K562 (cell line): Measurements from ENCODE around the gene INPP5E. TPM values are rescaled to one million over a fixed set of nuclear protein-coding genes. Genes with fewer than 3 reads are reported as not detected.

Experiments used
- ARNT ChIP-seq, 2 experiments: fragments of 450-650 bp; IDR thresholded peaks; 2 replicates each; pipeline ENCODE4 v1.6.1; 2016; ENCODE audit warnings: mild to moderate bottlenecking in 1 of 2
- ATF1 ChIP-seq, 2 experiments: fragments of 450-650 bp in 1 of 2; IDR thresholded peaks; 2 replicates each; pipeline ENCODE4 v1.6.1; 2016; ENCODE audit warnings: missing compliant biosample characterization in 1 of 2, missing genetic modification characterization in 1 of 2
- BMI1 ChIP-seq: fragments of 150-350 bp; IDR thresholded peaks from 2 replicates; pipeline ENCODE4 v1.6.1; 2014; ENCODE audit warnings: low read length
- C11orf30 ChIP-seq: fragments of 450-650 bp; IDR thresholded peaks from 2 replicates; pipeline ENCODE4 v1.6.1; 2016; ENCODE audit warnings: low read depth, mild to moderate bottlenecking
- CCAR2 ChIP-seq: fragments of 200-400 bp; formaldehyde crosslinking; IDR thresholded peaks from 2 replicates; pipeline ENCODE4 v1.6.1; 2017; ENCODE audit warnings: mild to moderate bottlenecking, low read depth, low read length
- CHD1 ChIP-seq: fragments of 200-600 bp; sonication (generic); IDR thresholded peaks from one replicate; pipeline ENCODE4 v1.6.1; 2012; ENCODE audit warnings: mild to moderate bottlenecking, moderate library complexity, low read length, inconsistent platforms
- ETV1 ChIP-seq: fragments of 450-650 bp; conservative IDR thresholded peaks from 2 replicates; pipeline ENCODE4 v1.6.1; 2016; ENCODE audit warnings: missing genetic modification characterization, control low read depth, low read depth, missing compliant biosample characterization
- GATA2 ChIP-seq: sonication (generic); formaldehyde crosslinking; IDR thresholded peaks from 2 replicates; pipeline ENCODE4 v1.4.0; 2020; ENCODE audit warnings: mild to moderate bottlenecking, missing genetic modification reagents
- HDAC8 ChIP-seq: fragments of 450-650 bp; IDR thresholded peaks from 2 replicates; pipeline ENCODE4 v1.6.1; 2016; ENCODE audit warnings: mild to moderate bottlenecking, missing genetic modification characterization, moderate library complexity, missing compliant biosample characterization
- POU5F1 ChIP-seq: fragments of 150-350 bp; IDR thresholded peaks from 2 replicates; pipeline ENCODE4 v1.6.1; 2014; ENCODE audit warnings: borderline replicate concordance, low read length, low read depth, mild to moderate bottlenecking; ENCODE audit not compliant: partially characterized antibody
- PTRF ChIP-seq: fragments of 450-650 bp; IDR thresholded peaks from 2 replicates; pipeline ENCODE4 v1.6.1; 2016; ENCODE audit warnings: mild to moderate bottlenecking, missing genetic modification characterization, missing compliant biosample characterization
- TAF7 ChIP-seq: fragments of 450-650 bp; IDR thresholded peaks from 2 replicates; pipeline ENCODE4 v1.6.1; 2016; ENCODE audit warnings: missing genetic modification characterization, missing compliant biosample characterization
- TCF7L2 ChIP-seq: fragments of 150-350 bp; IDR thresholded peaks from 2 replicates; pipeline ENCODE4 v1.6.1; 2016; ENCODE audit warnings: low read depth, mild to moderate bottlenecking, low read length, moderate library complexity
- ZNF134 ChIP-seq: fragments of 250-450 bp; sonication (Bioruptor Pico); conservative IDR thresholded peaks from 2 replicates; pipeline ENCODE4 v1.4.0; 2020
- polyA plus RNA-seq, 8 experiments: library from polyadenylated mRNA; depleted of rRNA in 4 of 8; stranded (reverse) in 5 of 8; unstranded in 3 of 8; fragments of >200 nt; fragmentation: Nextera tagmentation in 2 of 8; fragmentation: Illumina TruSeq in 1 of 8; extraction: Ambion mirVana in 2 of 8; extraction: Trizol in 1 of 8; gene quantifications; 2 replicates each; pipeline versions ENCODE4 v1.2.1 to v1.2.3, GENCODE V29; 2011 to 2014; ENCODE audit warnings: inconsistent platforms in 1 of 8, missing spikeins in 1 of 8
- total RNA-seq, 7 experiments: library from RNA; depleted of rRNA in 6 of 7; stranded (reverse); fragments of >200 nt in 6 of 7; fragmentation: Illumina TruSeq in 2 of 7; extraction: Trizol in 2 of 7; gene quantifications; 2 replicates each; pipeline versions ENCODE4 v1.2.1 to v1.2.3, GENCODE V29; 2011 to 2021; ENCODE audit warnings: low replicate concordance in 1 of 7
- TF ChIP-seq, protein P1 (sequence below): sonication (generic); formaldehyde crosslinking; IDR thresholded peaks from 2 replicates; pipeline ENCODE4 v1.8.1; 2023; ENCODE audit warnings: mild to moderate bottlenecking, missing genetic modification reagents
- TF ChIP-seq, protein P2 (sequence below), 2 experiments: fragments of 450-650 bp; IDR thresholded peaks; 2 replicates each; pipeline ENCODE4 v1.6.1; 2018; ENCODE audit warnings: mild to moderate bottlenecking in 2 of 2, low read depth in 1 of 2; ENCODE audit not compliant: partially characterized antibody in 2 of 2
- TF ChIP-seq, protein P3 (sequence below): fragments of 250-450 bp; sonication (Bioruptor Pico); IDR thresholded peaks from 2 replicates; pipeline ENCODE4 v1.8.0; 2022; ENCODE audit warnings: moderate library complexity, mild to moderate bottlenecking, inconsistent platforms
- TF ChIP-seq, protein P4 (sequence below): sonication (generic); IDR thresholded peaks from 2 replicates; pipeline ENCODE4 v1.6.1; 2016

The INPP5E gene
- total and polyA plus RNA-seq, 9 of the 15 experiments (the other 6 are each of a cell fraction or from before 2014, with no cell fraction given) = 0.38 to 17.4 (median 4.9) TPM

- TF ChIP-seq, protein P1, sequence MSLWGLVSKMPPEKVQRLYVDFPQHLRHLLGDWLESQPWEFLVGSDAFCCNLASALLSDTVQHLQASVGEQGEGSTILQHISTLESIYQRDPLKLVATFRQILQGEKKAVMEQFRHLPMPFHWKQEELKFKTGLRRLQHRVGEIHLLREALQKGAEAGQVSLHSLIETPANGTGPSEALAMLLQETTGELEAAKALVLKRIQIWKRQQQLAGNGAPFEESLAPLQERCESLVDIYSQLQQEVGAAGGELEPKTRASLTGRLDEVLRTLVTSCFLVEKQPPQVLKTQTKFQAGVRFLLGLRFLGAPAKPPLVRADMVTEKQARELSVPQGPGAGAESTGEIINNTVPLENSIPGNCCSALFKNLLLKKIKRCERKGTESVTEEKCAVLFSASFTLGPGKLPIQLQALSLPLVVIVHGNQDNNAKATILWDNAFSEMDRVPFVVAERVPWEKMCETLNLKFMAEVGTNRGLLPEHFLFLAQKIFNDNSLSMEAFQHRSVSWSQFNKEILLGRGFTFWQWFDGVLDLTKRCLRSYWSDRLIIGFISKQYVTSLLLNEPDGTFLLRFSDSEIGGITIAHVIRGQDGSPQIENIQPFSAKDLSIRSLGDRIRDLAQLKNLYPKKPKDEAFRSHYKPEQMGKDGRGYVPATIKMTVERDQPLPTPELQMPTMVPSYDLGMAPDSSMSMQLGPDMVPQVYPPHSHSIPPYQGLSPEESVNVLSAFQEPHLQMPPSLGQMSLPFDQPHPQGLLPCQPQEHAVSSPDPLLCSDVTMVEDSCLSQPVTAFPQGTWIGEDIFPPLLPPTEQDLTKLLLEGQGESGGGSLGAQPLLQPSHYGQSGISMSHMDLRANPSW (CRISPR knock-in tag) = no peak
- TF ChIP-seq CHD1 (no peak), ARNT (IDR thresholded peaks at IDR 0.05) (no peak), ETV1 (no peak), ZNF134 (no peak), BMI1 (peak; percentile 48; the same call in 1 of the 2 replicates), TCF7L2 (0 out of 2 replicates have a peak, but pooled peaks have one; percentile 31), C11orf30 (peak; percentile 75), ATF1 (CRISPR knock-in tag; IDR thresholded peaks at IDR 0.05) (no peak), ATF1 (tag; IDR thresholded peaks at IDR 0.05) (peak; percentile 69), POU5F1 (peak; percentile 24), PTRF (no peak), HDAC8 (tag) (no peak; the same call in 1 of the 2 replicates), TAF7 (tag) (no peak), GATA2 (CRISPR knock-in tag) (no peak), CCAR2 (no peak)
- TF ChIP-seq, protein P2, sequence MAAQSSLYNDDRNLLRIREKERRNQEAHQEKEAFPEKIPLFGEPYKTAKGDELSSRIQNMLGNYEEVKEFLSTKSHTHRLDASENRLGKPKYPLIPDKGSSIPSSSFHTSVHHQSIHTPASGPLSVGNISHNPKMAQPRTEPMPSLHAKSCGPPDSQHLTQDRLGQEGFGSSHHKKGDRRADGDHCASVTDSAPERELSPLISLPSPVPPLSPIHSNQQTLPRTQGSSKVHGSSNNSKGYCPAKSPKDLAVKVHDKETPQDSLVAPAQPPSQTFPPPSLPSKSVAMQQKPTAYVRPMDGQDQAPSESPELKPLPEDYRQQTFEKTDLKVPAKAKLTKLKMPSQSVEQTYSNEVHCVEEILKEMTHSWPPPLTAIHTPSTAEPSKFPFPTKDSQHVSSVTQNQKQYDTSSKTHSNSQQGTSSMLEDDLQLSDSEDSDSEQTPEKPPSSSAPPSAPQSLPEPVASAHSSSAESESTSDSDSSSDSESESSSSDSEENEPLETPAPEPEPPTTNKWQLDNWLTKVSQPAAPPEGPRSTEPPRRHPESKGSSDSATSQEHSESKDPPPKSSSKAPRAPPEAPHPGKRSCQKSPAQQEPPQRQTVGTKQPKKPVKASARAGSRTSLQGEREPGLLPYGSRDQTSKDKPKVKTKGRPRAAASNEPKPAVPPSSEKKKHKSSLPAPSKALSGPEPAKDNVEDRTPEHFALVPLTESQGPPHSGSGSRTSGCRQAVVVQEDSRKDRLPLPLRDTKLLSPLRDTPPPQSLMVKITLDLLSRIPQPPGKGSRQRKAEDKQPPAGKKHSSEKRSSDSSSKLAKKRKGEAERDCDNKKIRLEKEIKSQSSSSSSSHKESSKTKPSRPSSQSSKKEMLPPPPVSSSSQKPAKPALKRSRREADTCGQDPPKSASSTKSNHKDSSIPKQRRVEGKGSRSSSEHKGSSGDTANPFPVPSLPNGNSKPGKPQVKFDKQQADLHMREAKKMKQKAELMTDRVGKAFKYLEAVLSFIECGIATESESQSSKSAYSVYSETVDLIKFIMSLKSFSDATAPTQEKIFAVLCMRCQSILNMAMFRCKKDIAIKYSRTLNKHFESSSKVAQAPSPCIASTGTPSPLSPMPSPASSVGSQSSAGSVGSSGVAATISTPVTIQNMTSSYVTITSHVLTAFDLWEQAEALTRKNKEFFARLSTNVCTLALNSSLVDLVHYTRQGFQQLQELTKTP (IDR thresholded peaks at IDR 0.05; ENCODE audit: low read depth in 1 of 2, partially characterized antibody in 2 of 2) = peak in 1 of 2 experiments; percentile 81
- TF ChIP-seq, protein P3, sequence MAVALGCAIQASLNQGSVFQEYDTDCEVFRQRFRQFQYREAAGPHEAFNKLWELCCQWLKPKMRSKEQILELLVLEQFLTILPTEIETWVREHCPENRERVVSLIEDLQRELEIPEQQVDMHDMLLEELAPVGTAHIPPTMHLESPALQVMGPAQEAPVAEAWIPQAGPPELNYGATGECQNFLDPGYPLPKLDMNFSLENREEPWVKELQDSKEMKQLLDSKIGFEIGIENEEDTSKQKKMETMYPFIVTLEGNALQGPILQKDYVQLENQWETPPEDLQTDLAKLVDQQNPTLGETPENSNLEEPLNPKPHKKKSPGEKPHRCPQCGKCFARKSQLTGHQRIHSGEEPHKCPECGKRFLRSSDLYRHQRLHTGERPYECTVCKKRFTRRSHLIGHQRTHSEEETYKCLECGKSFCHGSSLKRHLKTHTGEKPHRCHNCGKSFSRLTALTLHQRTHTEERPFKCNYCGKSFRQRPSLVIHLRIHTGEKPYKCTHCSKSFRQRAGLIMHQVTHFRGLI = no peak
- TF ChIP-seq, protein P4, sequence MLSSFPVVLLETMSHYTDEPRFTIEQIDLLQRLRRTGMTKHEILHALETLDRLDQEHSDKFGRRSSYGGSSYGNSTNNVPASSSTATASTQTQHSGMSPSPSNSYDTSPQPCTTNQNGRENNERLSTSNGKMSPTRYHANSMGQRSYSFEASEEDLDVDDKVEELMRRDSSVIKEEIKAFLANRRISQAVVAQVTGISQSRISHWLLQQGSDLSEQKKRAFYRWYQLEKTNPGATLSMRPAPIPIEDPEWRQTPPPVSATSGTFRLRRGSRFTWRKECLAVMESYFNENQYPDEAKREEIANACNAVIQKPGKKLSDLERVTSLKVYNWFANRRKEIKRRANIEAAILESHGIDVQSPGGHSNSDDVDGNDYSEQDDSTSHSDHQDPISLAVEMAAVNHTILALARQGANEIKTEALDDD = no peak
Measured at GRCh38 chr9:136400038-136400834, 39.4 kb downstream of the INPP5E start, which contains the start of gene SNAPC4 (continued).
